Loucy (cell line): ENCODE data around the gene GABRB2.

Source experiments
- H2AFZ ChIP-seq: fragments of 200-600 bp; sonication (generic); 2 replicates; pipeline ENCODE4 v1.6.0; 2016; ENCODE audit warnings: antibody characterized with exemption, mild to moderate bottlenecking, low read length, moderate library complexity
- H3F3A ChIP-seq: fragments of 200-600 bp; 2 replicates; pipeline ENCODE4 v1.6.0; 2016; ENCODE audit warnings: antibody characterized with exemption, low read depth, mild to moderate bottlenecking
- H3K27me3 ChIP-seq: fragments of 200-600 bp; sonication (generic); 2 replicates; pipeline ENCODE4 v1.6.1; 2014; ENCODE audit warnings: low read length, mild to moderate bottlenecking; ENCODE audit not compliant: insufficient read depth, poor library complexity, severe bottlenecking
- H3K36me3 ChIP-seq: fragments of 200-600 bp; sonication (generic); 2 replicates; pipeline ENCODE4 v1.6.1; 2016; ENCODE audit warnings: low read length; ENCODE audit not compliant: insufficient read depth
- H3K4me1 ChIP-seq: fragments of 200-600 bp; sonication (generic); 2 replicates; pipeline ENCODE4 v1.5.1; 2014; ENCODE audit warnings: low read length, mild to moderate bottlenecking; ENCODE audit not compliant: insufficient read depth, poor library complexity, severe bottlenecking
- H3K4me2 ChIP-seq: fragments of 200-600 bp; sonication (generic); 2 replicates; pipeline ENCODE4 v1.6.0; 2014; ENCODE audit warnings: antibody characterized with exemption, low read length, low read depth, mild to moderate bottlenecking; ENCODE audit not compliant: poor library complexity, severe bottlenecking
- H3K4me3 ChIP-seq: fragments of 200-600 bp; sonication (generic); 2 replicates; pipeline ENCODE4 v1.5.1; 2014; ENCODE audit warnings: low read length, mild to moderate bottlenecking, mixed read lengths; ENCODE audit not compliant: poor library complexity, severe bottlenecking
- H3K79me2 ChIP-seq: fragments of 200-600 bp; sonication (generic); 2 replicates; pipeline ENCODE4 v1.6.1; 2014; ENCODE audit warnings: low read length; ENCODE audit not compliant: insufficient read depth
- H3K9ac ChIP-seq: fragments of 200-600 bp; sonication (generic); 2 replicates; pipeline ENCODE4 v1.6.0; 2014; ENCODE audit warnings: mild to moderate bottlenecking, low read depth, low read length, moderate library complexity; ENCODE audit not compliant: poor library complexity, severe bottlenecking
- H3K9me2 ChIP-seq: fragments of 200-600 bp; sonication (generic); replicated peaks from 2 replicates; pipeline ENCODE4 v1.6.1; 2016; ENCODE audit warnings: low read depth, low read length, mixed read lengths
- H3K9me3 ChIP-seq: fragments of 200-600 bp; sonication (generic); 2 replicates; pipeline ENCODE4 v1.6.1; 2014; ENCODE audit warnings: mild to moderate bottlenecking, antibody characterized with exemption, low read length, low read depth; ENCODE audit not compliant: insufficient read depth
- H4K20me1 ChIP-seq: fragments of 200-600 bp; sonication (generic); 2 replicates; pipeline ENCODE4 v1.6.0; 2014; ENCODE audit warnings: antibody characterized with exemption, low read length, mild to moderate bottlenecking; ENCODE audit not compliant: insufficient read depth, poor library complexity, severe bottlenecking
- EZH2phosphoT487 ChIP-seq: fragments of 200-600 bp; IDR thresholded peaks from 2 replicates; pipeline ENCODE4 v1.6.1; 2018; ENCODE audit warnings: antibody characterized with exemption, mild to moderate bottlenecking, moderate library complexity, borderline replicate concordance
- TF ChIP-seq, protein P1 (sequence below): fragments of 200-600 bp; sonication (generic); conservative IDR thresholded peaks from 2 replicates; pipeline ENCODE4 v1.5.1; 2014; ENCODE audit warnings: mild to moderate bottlenecking, antibody characterized with exemption, low read length

Gene GABRB2

DNA sequence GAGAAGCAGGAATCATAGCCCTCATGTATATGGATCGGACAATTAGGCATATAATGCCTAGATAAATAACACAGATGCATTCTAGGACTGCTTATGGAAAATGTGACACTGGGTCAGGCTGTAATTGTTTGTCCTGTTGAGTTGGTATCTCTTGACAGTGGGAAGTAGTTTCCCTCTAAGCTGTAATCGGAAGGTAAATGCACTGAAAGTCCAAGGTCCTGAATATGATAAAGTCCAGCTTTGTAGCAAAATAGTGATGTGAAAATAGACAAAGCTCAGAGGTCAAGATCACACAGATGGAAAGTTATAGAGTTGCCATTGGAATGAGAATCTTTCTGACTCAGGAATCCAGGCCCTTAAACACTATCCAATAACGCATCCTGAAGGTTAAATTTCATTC, 214.2 kb downstream of the GABRB2 start:
- no peaks in the 10 kb centered on the region for H3F3A ChIP-seq
- H3K9me3 ChIP-seq, result no peaks in the 10 kb centered on the region
- H3K4me2 ChIP-seq, result no peak overlapping the region
- H3K79me2 ChIP-seq, result no peaks in the 10 kb centered on the region
- TF ChIP-seq, protein P1, sequence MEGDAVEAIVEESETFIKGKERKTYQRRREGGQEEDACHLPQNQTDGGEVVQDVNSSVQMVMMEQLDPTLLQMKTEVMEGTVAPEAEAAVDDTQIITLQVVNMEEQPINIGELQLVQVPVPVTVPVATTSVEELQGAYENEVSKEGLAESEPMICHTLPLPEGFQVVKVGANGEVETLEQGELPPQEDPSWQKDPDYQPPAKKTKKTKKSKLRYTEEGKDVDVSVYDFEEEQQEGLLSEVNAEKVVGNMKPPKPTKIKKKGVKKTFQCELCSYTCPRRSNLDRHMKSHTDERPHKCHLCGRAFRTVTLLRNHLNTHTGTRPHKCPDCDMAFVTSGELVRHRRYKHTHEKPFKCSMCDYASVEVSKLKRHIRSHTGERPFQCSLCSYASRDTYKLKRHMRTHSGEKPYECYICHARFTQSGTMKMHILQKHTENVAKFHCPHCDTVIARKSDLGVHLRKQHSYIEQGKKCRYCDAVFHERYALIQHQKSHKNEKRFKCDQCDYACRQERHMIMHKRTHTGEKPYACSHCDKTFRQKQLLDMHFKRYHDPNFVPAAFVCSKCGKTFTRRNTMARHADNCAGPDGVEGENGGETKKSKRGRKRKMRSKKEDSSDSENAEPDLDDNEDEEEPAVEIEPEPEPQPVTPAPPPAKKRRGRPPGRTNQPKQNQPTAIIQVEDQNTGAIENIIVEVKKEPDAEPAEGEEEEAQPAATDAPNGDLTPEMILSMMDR, result no peak
- no peak for TF ChIP-seq EZH2phosphoT487
- H3K9me2 ChIP-seq, result no peaks in the 10 kb centered on the region
- H3K27me3 ChIP-seq, result no peaks in the 10 kb centered on the region
- H3K9ac ChIP-seq, result no peak overlapping the region
- H3K4me1 ChIP-seq, result no peaks in the 10 kb centered on the region
- H4K20me1 ChIP-seq, result no peaks in the 10 kb centered on the region
- no peak overlapping the region for H2AFZ ChIP-seq
- H3K4me3 ChIP-seq, result no peak overlapping the region
- no peaks in the 10 kb centered on the region for H3K36me3 ChIP-seq

DNA sequence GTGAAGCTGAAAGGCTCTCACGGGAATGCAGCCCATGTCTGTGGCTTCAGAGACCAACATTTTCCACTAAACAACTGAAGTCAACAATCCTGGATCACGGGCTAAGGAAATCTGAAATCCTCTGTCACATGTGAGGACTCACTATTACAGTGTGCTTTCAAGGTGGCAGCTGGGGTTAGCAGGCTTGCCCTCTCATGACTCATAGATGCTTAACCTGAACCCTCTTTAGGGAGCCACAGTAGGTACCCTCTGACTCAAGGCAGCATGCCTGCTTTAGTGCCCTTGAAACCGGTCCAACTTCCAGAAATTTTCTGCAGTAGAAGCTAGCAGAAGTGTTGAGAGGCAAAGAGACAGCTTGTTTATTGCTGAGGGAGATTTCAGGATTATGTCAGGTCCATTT, 232.5 kb downstream of the GABRB2 start:
- Histone ChIP-seq H3K9ac (no peak overlapping the region), H3K36me3 (no peaks in the 10 kb centered on the region), H3K27me3 (no peaks in the 10 kb centered on the region), H2AFZ (no peak overlapping the region), H4K20me1 (no peaks in the 10 kb centered on the region), H3K9me2 (no peaks in the 10 kb centered on the region), H3K79me2 (no peaks in the 10 kb centered on the region), H3F3A (no peaks in the 10 kb centered on the region), H3K4me2 (no peak overlapping the region), H3K9me3 (no peaks in the 10 kb centered on the region), H3K4me1 (no peaks in the 10 kb centered on the region), H3K4me3 (no peak overlapping the region)
- TF ChIP-seq EZH2phosphoT487, result no peak
- TF ChIP-seq, protein P1, result no peak

DNA sequence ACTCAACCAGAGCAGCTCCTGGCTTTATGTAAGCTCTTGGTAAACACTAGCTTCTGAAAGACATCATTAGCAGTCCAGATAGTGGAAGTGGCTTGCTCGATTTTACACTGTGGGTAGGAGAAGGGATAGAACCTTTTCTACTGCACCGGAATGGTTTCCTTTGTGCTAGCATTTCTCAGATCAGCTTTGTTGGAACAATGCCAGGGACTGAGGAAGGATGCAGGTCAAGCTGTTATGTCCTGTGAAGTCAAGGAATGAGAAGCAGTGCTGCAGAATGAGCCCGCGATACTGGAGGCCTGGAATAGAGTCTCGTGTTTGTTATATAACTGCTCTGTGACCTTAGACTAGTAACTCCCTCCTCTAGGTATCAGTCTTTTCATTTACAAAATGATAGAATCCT, 233.6 kb downstream of the GABRB2 start:
- H3K4me3 ChIP-seq, result no peak overlapping the region
- no peak overlapping the region for H3K9ac ChIP-seq
- no peak overlapping the region for H2AFZ ChIP-seq
- no peak overlapping the region for H3K4me2 ChIP-seq
- H3K4me1 ChIP-seq, result no peaks in the 10 kb centered on the region
- no peaks in the 10 kb centered on the region for H3K9me2 ChIP-seq
- TF ChIP-seq EZH2phosphoT487, result no peak
- TF ChIP-seq, protein P1, result no peak
- H4K20me1 ChIP-seq, result no peaks in the 10 kb centered on the region
- no peaks in the 10 kb centered on the region for H3K9me3 ChIP-seq
- no peaks in the 10 kb centered on the region for H3K27me3 ChIP-seq
- H3F3A ChIP-seq, result no peaks in the 10 kb centered on the region
- H3K79me2 ChIP-seq, result no peaks in the 10 kb centered on the region
- H3K36me3 ChIP-seq, result no peaks in the 10 kb centered on the region
